Measurements from ENCODE around the gene VSTM2B. TPM values are rescaled to one million over a fixed set of nuclear protein-coding genes. Genes with fewer than 3 reads are reported as not detected.
"Not testable (repeated sequence)": the region's sequence is repeated elsewhere in the genome, so short reads cannot be mapped to it uniquely, and the experiment has no call there.

Gene VSTM2B
- polyA plus RNA-seq, 1 donor (not counting 4 experiments of a cell fraction or from before 2014, with no cell fraction given): not detected

- H3K9me1 ChIP-seq (ENCODE audit: control insufficient read depth, extremely low read depth, insufficient read depth, low read length): no peaks in the 10 kb centered on the region
- H2AFZ ChIP-seq (ENCODE audit: control insufficient read depth, low read length): no peak overlapping the region
- FAIRE-seq (no peak), DNase-seq (ENCODE audit: low read depth, low spot score) (no peak)
- H3K27me3 ChIP-seq (ENCODE audit: control insufficient read depth, extremely low read depth, insufficient read depth, low read length): no peaks in the 10 kb centered on the region
- no peaks in the 10 kb centered on the region for H4K20me1 ChIP-seq (ENCODE audit: control insufficient read depth, extremely low read depth, insufficient read depth, low read length)
- dilution Hi-C loops (cut with MboI; ENCODE audit: extremely low pct_ligation_motif_present, low sequenced_read_pairs): no loop called here
- H3K4me1 ChIP-seq (ENCODE audit: control insufficient read depth, extremely low read depth, insufficient read depth, low read length): no peaks in the 10 kb centered on the region
- no peaks in the 10 kb centered on the region for H3K79me2 ChIP-seq (ENCODE audit: control insufficient read depth, insufficient read depth, low read length)
- no peak overlapping the region for H3K9ac ChIP-seq (ENCODE audit: control insufficient read depth, extremely low read depth, insufficient read depth, low read length)
- no peak for TF ChIP-seq EZH2 (IDR thresholded peaks at IDR 0.05; ENCODE audit: low read length)
- TF ChIP-seq, protein P1, sequence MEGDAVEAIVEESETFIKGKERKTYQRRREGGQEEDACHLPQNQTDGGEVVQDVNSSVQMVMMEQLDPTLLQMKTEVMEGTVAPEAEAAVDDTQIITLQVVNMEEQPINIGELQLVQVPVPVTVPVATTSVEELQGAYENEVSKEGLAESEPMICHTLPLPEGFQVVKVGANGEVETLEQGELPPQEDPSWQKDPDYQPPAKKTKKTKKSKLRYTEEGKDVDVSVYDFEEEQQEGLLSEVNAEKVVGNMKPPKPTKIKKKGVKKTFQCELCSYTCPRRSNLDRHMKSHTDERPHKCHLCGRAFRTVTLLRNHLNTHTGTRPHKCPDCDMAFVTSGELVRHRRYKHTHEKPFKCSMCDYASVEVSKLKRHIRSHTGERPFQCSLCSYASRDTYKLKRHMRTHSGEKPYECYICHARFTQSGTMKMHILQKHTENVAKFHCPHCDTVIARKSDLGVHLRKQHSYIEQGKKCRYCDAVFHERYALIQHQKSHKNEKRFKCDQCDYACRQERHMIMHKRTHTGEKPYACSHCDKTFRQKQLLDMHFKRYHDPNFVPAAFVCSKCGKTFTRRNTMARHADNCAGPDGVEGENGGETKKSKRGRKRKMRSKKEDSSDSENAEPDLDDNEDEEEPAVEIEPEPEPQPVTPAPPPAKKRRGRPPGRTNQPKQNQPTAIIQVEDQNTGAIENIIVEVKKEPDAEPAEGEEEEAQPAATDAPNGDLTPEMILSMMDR (optimal IDR thresholded peaks at IDR 0.05 in 1 of 3, IDR thresholded peaks at IDR 0.05 in 1 of 3, conservative IDR thresholded peaks at IDR 0.05 in 1 of 3; ENCODE audit: extremely low read depth in 1 of 3, insufficient read depth in 2 of 3, low read length in 3 of 3): no peak
- H3K4me3 ChIP-seq (ENCODE audit: control insufficient read depth in 2 of 3, extremely low read depth in 1 of 3, insufficient read depth in 2 of 3, low read depth in 1 of 3, low read length in 3 of 3): no peak overlapping the region
- H3K9me3 ChIP-seq (ENCODE audit: control insufficient read depth, low read depth, low read length): peaks cover 2% of the 10 kb centered on the region
- H3K36me3 ChIP-seq (ENCODE audit: control insufficient read depth in 2 of 2, extremely low read depth in 1 of 2, insufficient read depth in 2 of 2, low read length in 2 of 2): no peaks in the 10 kb centered on the region
- H3K27ac ChIP-seq (ENCODE audit: control insufficient read depth, insufficient read depth, low read length): no peak overlapping the region
- H3K4me2 ChIP-seq (ENCODE audit: control insufficient read depth, extremely low read depth, insufficient read depth, low read depth, low read length): no peak overlapping the region
Measured at GRCh38 chr19:29543381-29543780, 17.6 kb downstream of the VSTM2B start.

GRCh38 chr19:29544656-29545360 is 19.0 kb downstream of the VSTM2B start:
- Histone ChIP-seq H2AFZ (ENCODE audit: control insufficient read depth, low read length) (no peak overlapping the region), H3K79me2 (ENCODE audit: control insufficient read depth, insufficient read depth, low read length) (no peaks in the 10 kb centered on the region), H3K9me1 (ENCODE audit: control insufficient read depth, extremely low read depth, insufficient read depth, low read length) (no peaks in the 10 kb centered on the region), H4K20me1 (ENCODE audit: control insufficient read depth, extremely low read depth, insufficient read depth, low read length) (no peaks in the 10 kb centered on the region), H3K4me3 (ENCODE audit: control insufficient read depth in 2 of 3, extremely low read depth in 1 of 3, insufficient read depth in 2 of 3, low read depth in 1 of 3, low read length in 3 of 3) (no peak overlapping the region), H3K27ac (ENCODE audit: control insufficient read depth, insufficient read depth, low read length) (no peak overlapping the region), H3K36me3 (ENCODE audit: control insufficient read depth in 2 of 2, extremely low read depth in 1 of 2, insufficient read depth in 2 of 2, low read length in 2 of 2) (no peaks in the 10 kb centered on the region), H3K9me3 (ENCODE audit: control insufficient read depth, low read depth, low read length) (peaks cover 2% of the 10 kb centered on the region), H3K4me2 (ENCODE audit: control insufficient read depth, extremely low read depth, insufficient read depth, low read depth, low read length) (no peak overlapping the region), H3K27me3 (ENCODE audit: control insufficient read depth, extremely low read depth, insufficient read depth, low read length) (no peaks in the 10 kb centered on the region), H3K9ac (ENCODE audit: control insufficient read depth, extremely low read depth, insufficient read depth, low read length) (no peak overlapping the region), H3K4me1 (ENCODE audit: control insufficient read depth, extremely low read depth, insufficient read depth, low read length) (no peaks in the 10 kb centered on the region)
- DNase-seq (ENCODE audit: low read depth, low spot score) (no peak), FAIRE-seq (no peak)
- dilution Hi-C loops (cut with MboI; ENCODE audit: extremely low pct_ligation_motif_present, low sequenced_read_pairs): no loop called here
- TF ChIP-seq EZH2 (IDR thresholded peaks at IDR 0.05; ENCODE audit: low read length): no peak
- TF ChIP-seq, protein P1 (optimal IDR thresholded peaks at IDR 0.05 in 1 of 3, IDR thresholded peaks at IDR 0.05 in 1 of 3, conservative IDR thresholded peaks at IDR 0.05 in 1 of 3; ENCODE audit: extremely low read depth in 1 of 3, insufficient read depth in 2 of 3, low read length in 3 of 3): no peak

GRCh38 chr19:29545447-29545846 is 19.7 kb downstream of the VSTM2B start:
- H2AFZ ChIP-seq (ENCODE audit: control insufficient read depth, low read length); H3K4me1 ChIP-seq (ENCODE audit: control insufficient read depth, extremely low read depth, insufficient read depth, low read length); H3K4me2 ChIP-seq (ENCODE audit: control insufficient read depth, extremely low read depth, insufficient read depth, low read depth, low read length); dilution Hi-C loops (cut with MboI; ENCODE audit: extremely low pct_ligation_motif_present, low sequenced_read_pairs); H3K9ac ChIP-seq (ENCODE audit: control insufficient read depth, extremely low read depth, insufficient read depth, low read length); H3K9me1 ChIP-seq (ENCODE audit: control insufficient read depth, extremely low read depth, insufficient read depth, low read length); DNase-seq (ENCODE audit: low read depth, low spot score); H3K27me3 ChIP-seq (ENCODE audit: control insufficient read depth, extremely low read depth, insufficient read depth, low read length); H3K36me3 ChIP-seq (ENCODE audit: control insufficient read depth in 2 of 2, extremely low read depth in 1 of 2, insufficient read depth in 2 of 2, low read length in 2 of 2); H3K79me2 ChIP-seq (ENCODE audit: control insufficient read depth, insufficient read depth, low read length); FAIRE-seq; H3K9me3 ChIP-seq (ENCODE audit: control insufficient read depth, low read depth, low read length); H4K20me1 ChIP-seq (ENCODE audit: control insufficient read depth, extremely low read depth, insufficient read depth, low read length); H3K27ac ChIP-seq (ENCODE audit: control insufficient read depth, insufficient read depth, low read length); H3K4me3 ChIP-seq (ENCODE audit: control insufficient read depth in 2 of 3, extremely low read depth in 1 of 3, insufficient read depth in 2 of 3, low read depth in 1 of 3, low read length in 3 of 3): not testable (repeated sequence)
